Smooth muscle cell (in vitro differentiated cells): ENCODE results near the gene TRIM63. TPM values are rescaled to one million over a fixed set of nuclear protein-coding genes. Genes with fewer than 3 reads are reported as not detected.

ENCODE experiments used
- DNase-seq: peaks from one replicate; lab custom pipeline; 2025; ENCODE audit not compliant: unreplicated experiment; lab: John Stamatoyannopoulos, UW
- H2AFZ ChIP-seq: fragments of 200-600 bp; sonication (generic); 2 replicates; pipeline ENCODE4 v1.6.0; 2016; ENCODE audit warnings: antibody characterized with exemption, low read depth, mild to moderate bottlenecking
- H3F3A ChIP-seq: fragments of 200-600 bp; sonication (generic); 2 replicates; pipeline ENCODE4 v1.6.0; 2017; ENCODE audit warnings: antibody characterized with exemption, low read depth
- H3K27ac ChIP-seq: fragments of 200-600 bp; sonication (generic); 2 replicates; pipeline ENCODE4 v1.5.1; 2016; ENCODE audit warnings: low read depth, mild to moderate bottlenecking
- H3K27me3 ChIP-seq: fragments of 200-600 bp; sonication (generic); 2 replicates; pipeline ENCODE4 v1.6.1; 2016; ENCODE audit warnings: low read depth, mild to moderate bottlenecking
- H3K36me3 ChIP-seq: fragments of 200-600 bp; sonication (generic); 2 replicates; pipeline ENCODE4 v1.5.1; 2016; ENCODE audit warnings: low read depth
- H3K4me1 ChIP-seq: fragments of 200-600 bp; sonication (generic); 2 replicates; pipeline ENCODE4 v1.5.1; 2016; ENCODE audit warnings: low read depth
- H3K4me2 ChIP-seq: fragments of 200-600 bp; sonication (generic); 2 replicates; pipeline ENCODE4 v1.6.0; 2016; ENCODE audit warnings: mild to moderate bottlenecking
- H3K4me3 ChIP-seq: fragments of 200-600 bp; sonication (generic); 2 replicates; pipeline ENCODE4 v1.5.1; 2016; ENCODE audit warnings: mild to moderate bottlenecking
- H3K79me2 ChIP-seq: fragments of 200-600 bp; sonication (generic); 2 replicates; pipeline ENCODE4 v1.6.0; 2016; ENCODE audit warnings: low read depth, mild to moderate bottlenecking
- H3K9ac ChIP-seq: fragments of 200-600 bp; sonication (generic); 2 replicates; pipeline ENCODE4 v1.6.0; 2016; ENCODE audit warnings: low read depth
- H3K9me3 ChIP-seq: fragments of 200-600 bp; sonication (generic); replicated peaks from 2 replicates; pipeline ENCODE4 v1.5.1; 2016; ENCODE audit warnings: low read depth
- H4K20me1 ChIP-seq: fragments of 200-600 bp; sonication (generic); 2 replicates; pipeline ENCODE4 v1.6.0; 2016; ENCODE audit warnings: low read depth
- CTCF ChIP-seq: fragments of 200-600 bp; sonication (generic); IDR thresholded peaks from 2 replicates; pipeline ENCODE4 v1.5.1; 2017; ENCODE audit warnings: borderline replicate concordance, mild to moderate bottlenecking, antibody characterized with exemption; ENCODE audit not compliant: insufficient read depth, poor library complexity, severe bottlenecking
- WGBS: methylation state at CpG from one replicate; pipeline ENCODE4 v1.1.7; 2016; ENCODE audit warnings: low lambda C conversion rate; 5-methylcytosine and 5-hydroxymethylcytosine counted together
- polyA plus RNA-seq: library from polyadenylated mRNA; unstranded; fragments of >200 nt; fragmentation: Nextera tagmentation; extraction: Ambion mirVana; gene quantifications from 2 replicates; pipeline ENCODE4 v1.2.1, GENCODE V29; 2016
- total RNA-seq: library from RNA; depleted of rRNA; stranded (reverse); fragments of >200 nt; gene quantifications from 2 replicates; pipeline ENCODE4 v1.2.3, GENCODE V29; 2014

Gene TRIM63
- total and polyA plus RNA-seq, 2 experiments from 2014 or later: 0.14 TPM; not detected in 1

GRCh38 chr1:26058052-26058595, 9.3 kb downstream of the TRIM63 start:
- Histone ChIP-seq H3K27me3 (no peaks in the 10 kb centered on the region), H3F3A (no peaks in the 10 kb centered on the region), H3K79me2 (no peaks in the 10 kb centered on the region), H2AFZ (no peak overlapping the region), H3K4me2 (no peak overlapping the region), H3K9ac (no peak overlapping the region), H3K27ac (no peak overlapping the region), H3K9me3 (no peaks in the 10 kb centered on the region), H3K36me3 (no peaks in the 10 kb centered on the region), H4K20me1 (no peaks in the 10 kb centered on the region), H3K4me1 (no peaks in the 10 kb centered on the region), H3K4me3 (no peak overlapping the region)
- 95% methylated on average over 5 of the region's 5 CpGs for WGBS
- DNase-seq: no peak
- no peak for TF ChIP-seq CTCF

GRCh38 chr1:26057189-26057588, 10.2 kb downstream of the TRIM63 start:
- no peaks in the 10 kb centered on the region for H3K36me3 ChIP-seq
- H3K27me3 ChIP-seq: no peaks in the 10 kb centered on the region
- no peaks in the 10 kb centered on the region for H3F3A ChIP-seq
- H3K9me3 ChIP-seq: no peaks in the 10 kb centered on the region
- no peak for TF ChIP-seq CTCF
- no peak overlapping the region for H3K27ac ChIP-seq
- WGBS: 97% methylated on average over 2 of the region's 2 CpGs
- H4K20me1 ChIP-seq: no peaks in the 10 kb centered on the region
- no peak overlapping the region for H3K4me2 ChIP-seq
- DNase-seq: no peak
- no peak overlapping the region for H3K4me3 ChIP-seq
- no peak overlapping the region for H3K9ac ChIP-seq
- no peaks in the 10 kb centered on the region for H3K4me1 ChIP-seq
- no peak overlapping the region for H2AFZ ChIP-seq
- H3K79me2 ChIP-seq: no peaks in the 10 kb centered on the region

GRCh38 chr1:26055041-26055440, 12.4 kb downstream of the TRIM63 start:
- no peak for DNase-seq
- Histone ChIP-seq H2AFZ (no peak overlapping the region), H3K4me2 (no peak overlapping the region), H3K36me3 (no peaks in the 10 kb centered on the region), H3K4me3 (no peak overlapping the region), H3F3A (no peaks in the 10 kb centered on the region), H3K79me2 (no peaks in the 10 kb centered on the region), H4K20me1 (no peaks in the 10 kb centered on the region), H3K9me3 (no peaks in the 10 kb centered on the region), H3K9ac (no peak overlapping the region), H3K27ac (no peak overlapping the region), H3K27me3 (no peaks in the 10 kb centered on the region), H3K4me1 (no peaks in the 10 kb centered on the region)
- TF ChIP-seq CTCF: no peak
- 95% methylated on average over 2 of the region's 2 CpGs for WGBS
